Right atrium auricular region (tissue), 2 donors: ENCODE measurements around the gene OR1E2. TPM values are rescaled to one million over a fixed set of nuclear protein-coding genes. Genes with fewer than 3 reads are reported as not detected.
"Not testable (repeated sequence)": the region's sequence is repeated elsewhere in the genome, so short reads cannot be mapped to it uniquely, and the experiment has no call there.

Source experiments
- DNase-seq: peaks from one replicate; pipeline ENCODE4 v3.0.0-alpha.2; 2019; ENCODE audit warnings: low spot score
- H3K27ac ChIP-seq, 2 donors: fragments of 200-600 bp; sonication (generic); 1 replicate in 1 of 2; 2 replicates in 1 of 2; pipeline ENCODE4 v1.5.1; 2016 to 2019
- H3K27me3 ChIP-seq, 2 donors: fragments of 200-600 bp; sonication (generic); one replicate each; pipeline versions ENCODE4 v1.5.1 to v1.6.0; 2017 to 2019
- H3K36me3 ChIP-seq: fragments of 200-600 bp; sonication (generic); one replicate; pipeline ENCODE4 v1.5.1; 2016
- H3K4me1 ChIP-seq, 2 donors: fragments of 200-600 bp; sonication (generic); one replicate each; pipeline versions ENCODE4 v1.5.1 to v1.6.0; 2017 to 2019
- H3K4me3 ChIP-seq, 2 donors: fragments of 200-600 bp; sonication (generic); 1 replicate in 1 of 2; 2 replicates in 1 of 2; pipeline ENCODE4 v1.5.1; 2017 to 2019; ENCODE audit warnings: mild to moderate bottlenecking in 1 of 2, moderate library complexity in 1 of 2
- H3K9me3 ChIP-seq, 2 donors: fragments of 200-600 bp; sonication (generic); one replicate each; pipeline ENCODE4 v1.5.1; 2019
- total RNA-seq, 2 donors: library from RNA; depleted of rRNA; stranded (reverse); fragments of >200 nt; gene quantifications; one replicate each; pipeline ENCODE4 v1.1.0, GENCODE V29; 2016
- TF ChIP-seq, protein P1 (sequence below), 2 donors: fragments of 200-600 bp; sonication (generic); IDR thresholded peaks; one replicate each; pipeline ENCODE4 v1.5.1; 2019; ENCODE audit warnings: antibody characterized with exemption in 2 of 2

Gene OR1E2
- total RNA-seq, 2 donors from 2014 or later: not detected

DNA sequence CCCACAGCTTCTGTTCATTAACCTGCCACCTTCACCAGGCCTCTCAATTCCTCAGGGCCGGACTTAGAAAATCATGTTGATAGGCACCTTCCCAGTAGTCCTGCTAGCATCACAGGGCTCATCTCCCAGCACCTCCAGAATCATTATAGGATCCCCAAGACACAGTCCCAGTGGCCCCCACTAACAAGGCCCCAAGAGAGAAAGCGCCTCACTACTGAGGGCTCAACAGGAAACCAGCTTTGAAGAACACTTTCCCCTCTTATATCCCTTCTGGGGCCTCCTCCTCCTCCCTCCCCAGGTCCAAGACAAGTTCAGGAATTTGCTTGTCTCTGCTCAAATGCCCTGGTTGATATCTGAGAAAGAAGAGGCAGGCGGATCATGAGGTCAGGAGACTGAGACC lies 22.6 kb downstream of the OR1E2 start, which contains the start of gene OR3A3:
Gene OR3A3 (plus strand): TSS at position 301 of the 400 bp plus-strand sequence.
- Histone ChIP-seq H3K36me3 (no peaks in the 10 kb centered on the region), H3K27ac (no peak within 1 kb of the TSS), H3K27me3 (no peaks in the 10 kb centered on the region), H3K9me3 (peaks cover 0 to 21% of the 10 kb centered on the region in 2 donors), H3K4me1 (no peaks in the 10 kb centered on the region), H3K4me3 (no peak within 1 kb of the TSS)
- no peak for DNase-seq
- TF ChIP-seq, protein P1, sequence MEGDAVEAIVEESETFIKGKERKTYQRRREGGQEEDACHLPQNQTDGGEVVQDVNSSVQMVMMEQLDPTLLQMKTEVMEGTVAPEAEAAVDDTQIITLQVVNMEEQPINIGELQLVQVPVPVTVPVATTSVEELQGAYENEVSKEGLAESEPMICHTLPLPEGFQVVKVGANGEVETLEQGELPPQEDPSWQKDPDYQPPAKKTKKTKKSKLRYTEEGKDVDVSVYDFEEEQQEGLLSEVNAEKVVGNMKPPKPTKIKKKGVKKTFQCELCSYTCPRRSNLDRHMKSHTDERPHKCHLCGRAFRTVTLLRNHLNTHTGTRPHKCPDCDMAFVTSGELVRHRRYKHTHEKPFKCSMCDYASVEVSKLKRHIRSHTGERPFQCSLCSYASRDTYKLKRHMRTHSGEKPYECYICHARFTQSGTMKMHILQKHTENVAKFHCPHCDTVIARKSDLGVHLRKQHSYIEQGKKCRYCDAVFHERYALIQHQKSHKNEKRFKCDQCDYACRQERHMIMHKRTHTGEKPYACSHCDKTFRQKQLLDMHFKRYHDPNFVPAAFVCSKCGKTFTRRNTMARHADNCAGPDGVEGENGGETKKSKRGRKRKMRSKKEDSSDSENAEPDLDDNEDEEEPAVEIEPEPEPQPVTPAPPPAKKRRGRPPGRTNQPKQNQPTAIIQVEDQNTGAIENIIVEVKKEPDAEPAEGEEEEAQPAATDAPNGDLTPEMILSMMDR (IDR thresholded peaks at IDR 0.05): no peak

DNA sequence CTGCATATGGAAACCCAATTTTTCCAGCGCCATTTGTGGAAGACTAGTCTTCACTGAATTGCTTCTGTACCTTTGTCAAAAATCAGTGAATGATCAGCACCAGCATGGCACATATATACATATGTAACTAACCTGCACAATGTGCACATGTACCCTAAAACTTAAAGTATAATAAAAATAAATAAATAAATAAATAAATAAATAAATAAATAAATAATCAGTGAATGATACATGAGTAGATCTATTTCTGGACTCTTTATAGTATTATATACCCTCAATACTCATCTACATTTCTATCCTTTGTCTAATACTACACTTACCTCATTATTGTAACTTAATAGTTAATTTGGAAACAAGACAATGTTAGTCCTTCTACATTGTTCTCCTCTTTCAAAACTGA lies 29.8 kb downstream of the OR1E2 start:
- not testable (repeated sequence) for DNase-seq, H3K36me3 ChIP-seq, H3K27ac ChIP-seq, H3K4me1 ChIP-seq, H3K27me3 ChIP-seq, H3K4me3 ChIP-seq
- peaks cover 0 to 27% of the 10 kb centered on the region in 2 donors for H3K9me3 ChIP-seq

DNA sequence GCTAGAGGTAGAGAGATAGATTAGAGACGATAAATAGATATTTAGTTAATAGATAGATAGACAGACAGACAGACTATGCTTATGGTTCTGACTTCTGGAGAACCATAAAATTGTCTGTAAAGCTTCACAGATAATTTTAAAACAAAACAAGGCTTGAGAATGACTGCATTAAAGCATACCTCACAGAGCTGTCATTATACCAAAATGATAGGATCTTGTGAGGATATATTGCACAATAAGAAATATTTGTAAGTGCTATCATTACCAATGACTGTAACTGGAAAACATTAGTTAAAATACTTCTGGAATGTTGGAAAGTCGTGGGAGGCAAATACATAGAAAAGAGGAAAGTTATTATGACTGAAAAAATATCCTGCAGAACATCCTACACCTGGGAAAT lies 31.9 kb downstream of the OR1E2 start:
- DNase-seq: no peak

DNA sequence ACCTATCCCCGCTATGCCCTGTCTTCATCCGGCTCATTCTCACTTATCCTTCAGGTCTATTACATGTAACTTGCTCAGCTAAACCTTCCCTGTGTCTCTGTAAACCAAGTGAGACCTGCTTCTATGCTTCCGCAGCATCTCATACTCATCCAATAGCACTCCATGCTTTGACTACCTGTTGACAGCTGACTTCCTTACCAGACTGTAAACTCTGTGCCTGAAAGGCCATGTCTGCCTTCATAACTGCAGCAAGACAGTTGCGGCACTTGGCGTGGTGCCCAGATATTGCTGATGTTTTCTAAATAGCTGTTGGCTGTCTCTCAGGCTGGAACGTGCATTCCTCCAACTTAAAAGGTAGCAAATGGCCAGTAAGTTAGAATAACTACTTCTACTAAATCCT lies 33.6 kb downstream of the OR1E2 start:
- H3K27ac ChIP-seq: no peak overlapping the region
- no peaks in the 10 kb centered on the region for H3K9me3 ChIP-seq
- no peak for DNase-seq
- H3K4me3 ChIP-seq: no peak overlapping the region
- H3K36me3 ChIP-seq: no peaks in the 10 kb centered on the region
- TF ChIP-seq, protein P1 (IDR thresholded peaks at IDR 0.05): no peak
- H3K4me1 ChIP-seq: no peaks in the 10 kb centered on the region
- no peaks in the 10 kb centered on the region for H3K27me3 ChIP-seq

More for the DNA sequence above, 31.9 kb downstream of the OR1E2 start:
- Histone ChIP-seq H3K36me3 (no peaks in the 10 kb centered on the region), H3K4me1 (no peaks in the 10 kb centered on the region), H3K4me3 (no peak overlapping the region), H3K9me3 (peaks cover 0 to 12% of the 10 kb centered on the region in 2 donors), H3K27me3 (no peaks in the 10 kb centered on the region), H3K27ac (no peak overlapping the region)
- TF ChIP-seq, protein P1 (IDR thresholded peaks at IDR 0.05): no peak

DNA sequence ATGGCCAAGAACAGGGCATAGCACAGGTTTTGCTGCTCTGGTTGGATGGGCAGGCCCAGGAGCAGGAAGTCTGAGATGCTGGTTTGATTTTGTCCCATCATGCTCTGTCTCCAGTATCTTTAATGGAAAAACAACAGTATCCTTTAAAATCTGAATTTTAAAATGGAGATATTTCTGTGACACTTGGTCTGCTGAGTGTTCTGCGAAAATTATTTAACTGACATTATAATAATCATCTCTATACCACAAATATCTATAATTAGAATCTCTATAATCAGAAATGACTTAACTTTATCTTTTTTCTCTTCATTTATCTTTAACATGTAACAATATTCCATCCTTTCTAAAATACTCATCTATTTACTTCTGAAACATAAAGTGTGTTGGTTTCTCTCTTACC lies 35.3 kb downstream of the OR1E2 start, which contains the start of gene OR1E1:
Gene OR1E1 (minus strand): TSS at position 101 of the 400 bp plus-strand sequence. CDS start 0 bp downstream, at position 101.
- Histone ChIP-seq H3K27ac (no peak within 1 kb of the TSS), H3K9me3 (no peaks in the 10 kb centered on the region), H3K4me1 (no peaks in the 10 kb centered on the region), H3K4me3 (no peak within 1 kb of the TSS), H3K27me3 (no peaks in the 10 kb centered on the region), H3K36me3 (no peaks in the 10 kb centered on the region)
- TF ChIP-seq, protein P1 (IDR thresholded peaks at IDR 0.05): no peak
- DNase-seq: no peak

DNA sequence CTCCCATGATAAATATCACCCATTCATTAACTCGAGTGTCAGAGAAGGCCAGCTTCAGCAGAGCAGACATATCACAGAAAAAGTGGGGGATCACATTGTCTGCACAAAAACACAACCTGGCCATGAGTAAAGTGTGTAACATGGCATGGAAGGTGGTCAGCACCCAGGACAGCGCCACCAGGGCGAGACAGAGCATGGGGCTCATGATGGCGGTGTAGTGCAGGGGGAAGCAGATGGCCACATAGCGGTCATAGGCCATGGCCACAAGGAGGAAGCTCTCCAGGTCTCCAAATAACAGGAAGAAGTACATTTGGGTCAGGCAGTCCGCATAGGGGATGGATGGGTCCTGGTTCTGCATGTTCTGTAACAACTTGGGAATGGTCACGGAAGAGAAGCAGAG lies 35.8 kb downstream of the OR1E2 start:
- not testable (repeated sequence) for H3K27ac ChIP-seq, DNase-seq, H3K4me1 ChIP-seq, H3K36me3 ChIP-seq, H3K9me3 ChIP-seq, H3K27me3 ChIP-seq, H3K4me3 ChIP-seq

DNA sequence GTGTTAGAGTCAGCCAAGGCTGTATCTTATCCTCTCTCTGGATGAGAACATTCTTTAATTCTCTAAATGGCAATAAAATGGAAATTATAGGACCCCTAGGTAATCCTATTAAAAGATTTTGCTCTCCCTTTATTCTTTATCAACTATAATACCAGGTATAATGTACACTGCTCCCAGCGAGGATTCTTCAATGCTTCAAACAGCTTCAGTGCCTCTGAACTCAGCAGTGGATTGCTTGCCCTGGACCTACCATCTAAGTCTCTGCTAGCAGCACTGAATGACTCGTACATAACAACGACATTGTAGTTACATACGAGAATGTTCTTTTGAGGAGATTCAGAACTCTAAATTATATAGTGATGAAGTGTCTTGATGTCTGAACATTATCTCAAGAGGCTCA lies 43.9 kb downstream of the OR1E2 start:
- DNase-seq: no peak
- Histone ChIP-seq H3K36me3 (no peaks in the 10 kb centered on the region), H3K4me1 (no peaks in the 10 kb centered on the region), H3K27ac (no peak overlapping the region), H3K27me3 (no peaks in the 10 kb centered on the region), H3K4me3 (no peak overlapping the region), H3K9me3 (peaks cover 0 to 9% of the 10 kb centered on the region in 2 donors)
- TF ChIP-seq, protein P1 (IDR thresholded peaks at IDR 0.05): no peak
